Measurements from ENCODE around the gene RICTOR. TPM values are rescaled to one million over a fixed set of nuclear protein-coding genes. Genes with fewer than 3 reads are reported as not detected.

Gene RICTOR
- polyA plus RNA-seq, 3 donors = 3.5 to 12.8 (median 7.0) TPM

DNA sequence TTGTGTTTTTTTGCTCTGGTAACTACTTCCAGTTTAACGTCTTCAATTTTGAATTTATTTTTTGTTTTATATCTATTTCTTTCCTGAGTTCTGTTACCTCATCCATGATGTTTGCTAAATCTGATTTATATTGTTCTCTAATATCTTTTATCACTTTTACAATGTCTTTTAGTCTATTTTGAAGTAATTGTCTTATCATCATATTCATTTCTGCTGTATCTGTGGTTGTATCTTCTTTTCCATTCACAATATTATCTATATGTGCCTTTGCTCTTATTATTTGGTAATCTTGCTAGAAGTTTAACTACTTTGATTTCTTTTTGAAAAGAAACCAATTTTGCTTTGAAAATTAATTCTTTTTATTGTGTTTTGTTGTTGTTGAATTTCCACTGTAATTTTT, 184.8 kb downstream of the RICTOR start:
- no peak for DNase-seq
- Histone ChIP-seq H3K36me3 (replicated peaks in 1 of 2; ENCODE audit: control insufficient read depth in 1 of 2, insufficient read depth in 2 of 2, low read length in 2 of 2) (no peaks in the 10 kb centered on the region), H3K27me3 (ENCODE audit: control insufficient read depth in 2 of 2, insufficient read depth in 2 of 2, low read length in 2 of 2) (peaks cover 0 to 11% of the 10 kb centered on the region in 2 donors), H2AFZ (ENCODE audit: insufficient read depth, low read depth, low read length, poor library complexity, severe bottlenecking) (no peak overlapping the region), H3K79me2 (ENCODE audit: insufficient read depth, low read length) (no peaks in the 10 kb centered on the region), H3K4me1 (ENCODE audit: control insufficient read depth in 1 of 2, insufficient read depth in 2 of 2, low read length in 2 of 2) (no peaks in the 10 kb centered on the region), H3K27ac (ENCODE audit: low read depth in 1 of 2, low read length in 2 of 2) (no peak overlapping the region), H3K9me3 (replicated peaks in 1 of 2; ENCODE audit: control insufficient read depth in 1 of 2, insufficient read depth in 1 of 2, low read length in 2 of 2) (peaks cover 0 to 3% of the 10 kb centered on the region in 2 donors), H4K20me1 (ENCODE audit: insufficient read depth, low read length) (no peaks in the 10 kb centered on the region), H3K4me2 (replicated peaks; ENCODE audit: extremely low read depth, low read length, poor library complexity, severe bottlenecking) (no peak overlapping the region), H3K9ac (ENCODE audit: insufficient read depth, low read length, poor library complexity, severe bottlenecking) (no peak overlapping the region), H3K4me3 (replicated peaks in 1 of 3; ENCODE audit: low read depth in 2 of 3, low read length in 3 of 3) (no peak overlapping the region)
- TF ChIP-seq, protein P1, sequence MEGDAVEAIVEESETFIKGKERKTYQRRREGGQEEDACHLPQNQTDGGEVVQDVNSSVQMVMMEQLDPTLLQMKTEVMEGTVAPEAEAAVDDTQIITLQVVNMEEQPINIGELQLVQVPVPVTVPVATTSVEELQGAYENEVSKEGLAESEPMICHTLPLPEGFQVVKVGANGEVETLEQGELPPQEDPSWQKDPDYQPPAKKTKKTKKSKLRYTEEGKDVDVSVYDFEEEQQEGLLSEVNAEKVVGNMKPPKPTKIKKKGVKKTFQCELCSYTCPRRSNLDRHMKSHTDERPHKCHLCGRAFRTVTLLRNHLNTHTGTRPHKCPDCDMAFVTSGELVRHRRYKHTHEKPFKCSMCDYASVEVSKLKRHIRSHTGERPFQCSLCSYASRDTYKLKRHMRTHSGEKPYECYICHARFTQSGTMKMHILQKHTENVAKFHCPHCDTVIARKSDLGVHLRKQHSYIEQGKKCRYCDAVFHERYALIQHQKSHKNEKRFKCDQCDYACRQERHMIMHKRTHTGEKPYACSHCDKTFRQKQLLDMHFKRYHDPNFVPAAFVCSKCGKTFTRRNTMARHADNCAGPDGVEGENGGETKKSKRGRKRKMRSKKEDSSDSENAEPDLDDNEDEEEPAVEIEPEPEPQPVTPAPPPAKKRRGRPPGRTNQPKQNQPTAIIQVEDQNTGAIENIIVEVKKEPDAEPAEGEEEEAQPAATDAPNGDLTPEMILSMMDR (IDR thresholded peaks at IDR 0.05) = no peak
- no CpG with 5 or more reads among the region's 1 CpG for WGBS (ENCODE audit: insufficient coverage)
- intact Hi-C loops (cut with micrococcal nuclease) = no loop called here
- Mint-ChIP-seq H3K36me3 (no peaks in the 10 kb centered on the region), H3K4me1 (no peaks in the 10 kb centered on the region), H3K27ac (no peak overlapping the region), H3K4me3 (peak overlapping the region in 1 of 2 donors; percentile 1), H3K27me3 (ENCODE audit: low read depth in 3 of 3) (peaks cover 6 to 18% (median 16%) of the 10 kb centered on the region in 3 donors), H3K9me3 (peaks cover 0 to 13% (median 2%) of the 10 kb centered on the region in 7 donors)

DNA sequence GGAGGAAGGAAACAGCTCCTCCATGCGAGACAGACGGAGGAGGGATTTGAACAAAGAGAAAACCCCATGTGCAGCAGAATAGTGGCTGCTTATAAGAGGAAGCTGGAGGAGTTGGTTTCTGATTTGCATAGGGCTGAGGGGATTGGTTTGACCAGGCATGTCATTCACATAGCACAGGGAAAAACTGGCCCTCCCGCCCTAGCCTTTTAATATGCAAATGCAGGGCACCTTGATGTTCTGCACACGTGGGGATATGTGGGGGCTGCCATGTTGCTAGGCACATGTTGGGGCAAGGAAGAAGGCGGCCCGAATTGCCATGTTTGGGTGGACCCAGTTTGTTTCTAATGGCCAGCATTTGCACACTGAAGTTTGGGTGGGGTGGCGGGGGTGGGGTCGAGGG, 186.2 kb downstream of the RICTOR start:
- peaks cover 6 to 19% (median 16%) of the 10 kb centered on the region in 3 donors for H3K27me3 Mint-ChIP-seq (ENCODE audit: low read depth in 3 of 3)
- peaks cover 0 to 3% of the 10 kb centered on the region in 2 donors for H3K9me3 ChIP-seq (replicated peaks in 1 of 2; ENCODE audit: control insufficient read depth in 1 of 2, insufficient read depth in 1 of 2, low read length in 2 of 2)
- H3K9ac ChIP-seq (ENCODE audit: insufficient read depth, low read length, poor library complexity, severe bottlenecking) = no peak overlapping the region
- no peak overlapping the region for H3K27ac ChIP-seq (ENCODE audit: low read depth in 1 of 2, low read length in 2 of 2)
- H3K27me3 ChIP-seq (ENCODE audit: control insufficient read depth in 2 of 2, insufficient read depth in 2 of 2, low read length in 2 of 2) = peaks cover 0 to 11% of the 10 kb centered on the region in 2 donors
- H3K4me3 ChIP-seq (replicated peaks in 1 of 3; ENCODE audit: low read depth in 2 of 3, low read length in 3 of 3) = no peak overlapping the region
- no peaks in the 10 kb centered on the region for H3K4me1 ChIP-seq (ENCODE audit: control insufficient read depth in 1 of 2, insufficient read depth in 2 of 2, low read length in 2 of 2)
- H3K79me2 ChIP-seq (ENCODE audit: insufficient read depth, low read length) = no peaks in the 10 kb centered on the region
- H3K4me2 ChIP-seq (replicated peaks; ENCODE audit: extremely low read depth, low read length, poor library complexity, severe bottlenecking) = no peak overlapping the region
- WGBS (ENCODE audit: insufficient coverage) = 32% methylated on average over 4 of the region's 8 CpGs
- intact Hi-C loops (cut with micrococcal nuclease) = no loop called here
- H3K27ac Mint-ChIP-seq = no peak overlapping the region
- H3K4me3 Mint-ChIP-seq = no peak overlapping the region
- H3K9me3 Mint-ChIP-seq = peaks cover 0 to 7% (median 0%) of the 10 kb centered on the region in 7 donors
- DNase-seq = no peak
- H2AFZ ChIP-seq (ENCODE audit: insufficient read depth, low read depth, low read length, poor library complexity, severe bottlenecking) = no peak overlapping the region
- H3K4me1 Mint-ChIP-seq = no peaks in the 10 kb centered on the region
- no peaks in the 10 kb centered on the region for H4K20me1 ChIP-seq (ENCODE audit: insufficient read depth, low read length)
- H3K36me3 Mint-ChIP-seq = no peaks in the 10 kb centered on the region
- no peaks in the 10 kb centered on the region for H3K36me3 ChIP-seq (replicated peaks in 1 of 2; ENCODE audit: control insufficient read depth in 1 of 2, insufficient read depth in 2 of 2, low read length in 2 of 2)
- TF ChIP-seq, protein P1 (IDR thresholded peaks at IDR 0.05) = no peak

Small RNA genes lying within 50 kb of the gene (small RNA-seq; reads per million reads assigned to genes)
- not detected for gene AIG1P1 (ENCODE audit: insufficient read length, low read depth)

Other genes starting within 250 kb of the RICTOR start
- not detected for gene OSMR, start 228.4 kb downstream of the RICTOR start, polyA plus RNA-seq
- 100 to 1,000 TPM in 2 of 3 donors, 10 to 100 TPM in 1; 75.3 to 141 (median 118) TPM for gene FYB1, start 145.2 kb upstream of the RICTOR start, polyA plus RNA-seq

Measured in CD14-positive monocyte (primary cell).